Naive thymus-derived CD4-positive, alpha-beta T cell (primary cell): Measurements from ENCODE around the gene ATP6AP2. TPM values are rescaled to one million over a fixed set of nuclear protein-coding genes. Genes with fewer than 3 reads are reported as not detected.
"Not testable (repeated sequence)": the region's sequence is repeated elsewhere in the genome, so short reads cannot be mapped to it uniquely, and the experiment has no call there.

Source experiments
- ATAC-seq: fragments of 150-1000 bp; cut with Tn5 transposase; 2 replicates; pipeline ENCODE4 v1.10.0; 2021; ENCODE audit warnings: mild to moderate bottlenecking, moderate library complexity
- CTCF ChIA-PET: fragments of 350-600 bp; sonication (Branson Sonifier 250); formaldehyde crosslinking; loops from one replicate; lab custom pipeline; 2021; ENCODE audit warnings: antibody characterized with exemption; lab: Charles Lee
- POLR2A ChIA-PET: fragments of 350-600 bp; sonication (Branson Sonifier 250); formaldehyde crosslinking; loops from one replicate; lab custom pipeline; 2021; ENCODE audit warnings: antibody characterized with exemption, inconsistent platforms; lab: Charles Lee
- DNase-seq, 9 donors: peaks; one replicate each; pipeline versions ENCODE4 v3.0.0 to v3.0.0-alpha.2; 2020 to 2022; ENCODE audit warnings: mixed read lengths in 1 of 9
- H3K27ac ChIP-seq: one replicate; pipeline ENCODE4 v1.7.0; 2013; ENCODE audit warnings: mild to moderate bottlenecking, low read depth, low read length, moderate library complexity
- H3K27me3 ChIP-seq, 2 donors: one replicate each; pipeline ENCODE4 v1.7.0; 2013; ENCODE audit warnings: low read length in 2 of 2, mild to moderate bottlenecking in 2 of 2, moderate library complexity in 2 of 2; ENCODE audit not compliant: control insufficient read depth in 2 of 2, insufficient read depth in 2 of 2
- H3K36me3 ChIP-seq, 3 experiments: 1 replicate in 2 of 3; 2 replicates in 1 of 3; pipeline ENCODE4 v1.7.0; 2013; ENCODE audit warnings: low read length in 3 of 3, mild to moderate bottlenecking in 3 of 3, moderate library complexity in 1 of 3; ENCODE audit not compliant: insufficient read depth in 3 of 3, control insufficient read depth in 2 of 3
- H3K4me1 ChIP-seq, 2 donors: one replicate each; pipeline ENCODE4 v1.7.0; 2013; ENCODE audit warnings: low read length in 2 of 2, mild to moderate bottlenecking in 2 of 2, moderate library complexity in 1 of 2; ENCODE audit not compliant: control insufficient read depth in 2 of 2, insufficient read depth in 2 of 2
- H3K4me3 ChIP-seq: 2 replicates; pipeline ENCODE4 v1.7.0; 2013; ENCODE audit warnings: mild to moderate bottlenecking, low read length
- H3K9me3 ChIP-seq, 3 experiments: 1 replicate in 2 of 3; 2 replicates in 1 of 3; pipeline ENCODE4 v1.7.0; 2013; ENCODE audit warnings: low read length in 3 of 3; ENCODE audit not compliant: control insufficient read depth in 2 of 3
- H3K27ac Mint-ChIP-seq, 9 donors: one replicate each; pipeline ENCODE4 v1.8.0; 2020 to 2022; ENCODE audit warnings: mixed read lengths in 9 of 9, mild to moderate bottlenecking in 8 of 9, moderate library complexity in 5 of 9, inconsistent platforms in 2 of 9
- H3K27me3 Mint-ChIP-seq, 5 donors: one replicate each; pipeline ENCODE4 v1.8.0; 2021 to 2022; ENCODE audit warnings: mixed read lengths in 5 of 5, mild to moderate bottlenecking in 1 of 5
- H3K36me3 Mint-ChIP-seq, 5 donors: one replicate each; pipeline ENCODE4 v1.8.0; 2020 to 2022; ENCODE audit warnings: mixed read lengths in 5 of 5, mild to moderate bottlenecking in 3 of 5, inconsistent platforms in 1 of 5
- H3K4me1 Mint-ChIP-seq, 7 donors: one replicate each; pipeline ENCODE4 v1.8.0; 2020 to 2022; ENCODE audit warnings: mixed read lengths in 7 of 7, mild to moderate bottlenecking in 3 of 7, inconsistent platforms in 1 of 7
- H3K4me3 Mint-ChIP-seq, 10 donors: one replicate each; pipeline ENCODE4 v1.8.0; 2020 to 2022; ENCODE audit warnings: mild to moderate bottlenecking in 10 of 10, mixed read lengths in 10 of 10, moderate library complexity in 6 of 10, inconsistent platforms in 2 of 10
- H3K9me3 Mint-ChIP-seq, 11 donors: one replicate each; pipeline ENCODE4 v1.8.0; 2020 to 2022; ENCODE audit warnings: mixed read lengths in 11 of 11, mild to moderate bottlenecking in 4 of 11, inconsistent platforms in 1 of 11, moderate library complexity in 1 of 11
- intact Hi-C, 2 donors: fragments of 100-400 bp; cut with micrococcal nuclease; formaldehyde crosslinking; loops; one replicate each; pipeline ENCODE4 v1.15.1; 2023
- polyA plus RNA-seq, 2 donors: library from polyadenylated mRNA; unstranded; fragments of 300-500 nt; fragmentation: Illumina TruSeq; gene quantifications; one replicate each; pipeline ENCODE4 v1.2.3, GENCODE V29; 2021
- total RNA-seq, 6 experiments: library from RNA in 5 of 6; stranded (reverse) in 5 of 6; gene quantifications; 1 replicate in 5 of 6; 2 replicates in 1 of 6; pipeline ENCODE4 v1.2.3 and lab custom pipeline; 2021 to 2026

ATP6AP2 gene
- total and polyA plus RNA-seq, 7 experiments from 2014 or later: 72.0 to 195 (median 87.6) TPM

DNA sequence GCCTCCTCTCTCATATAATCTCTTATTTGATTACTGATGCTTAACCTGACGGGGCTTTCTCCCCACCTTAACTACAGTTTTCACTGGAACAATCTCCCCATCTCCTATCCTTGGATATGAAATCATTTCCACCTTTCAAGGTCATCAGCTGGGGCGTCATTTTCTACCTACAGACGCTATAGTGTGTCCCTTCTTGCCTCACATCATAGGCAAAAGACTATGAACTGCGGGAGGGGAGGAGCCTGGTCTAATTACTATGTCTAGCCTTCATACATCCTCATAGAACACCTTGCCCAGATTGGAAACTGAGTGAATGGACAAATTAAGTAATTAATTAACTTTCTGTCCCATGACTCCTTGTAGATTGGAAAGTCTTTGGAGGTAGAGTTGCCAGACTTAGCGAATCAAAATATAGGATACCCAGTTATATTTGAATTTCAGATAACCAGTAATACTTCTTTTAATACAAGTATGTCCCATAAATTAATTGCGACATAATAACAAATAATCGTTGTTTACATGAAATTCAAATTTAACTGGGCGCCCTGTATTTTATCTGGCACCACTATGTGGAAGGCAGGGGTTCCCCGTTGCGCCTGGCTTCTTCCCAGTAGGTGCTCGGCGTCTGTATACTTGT lies 752 bp upstream of the ATP6AP2 start:
- DNase-seq (no peak), ATAC-seq (peak; percentile 55)
- Histone ChIP-seq H3K27me3 (no peaks in the 10 kb centered on the region), H3K9me3 (no peaks in the 10 kb centered on the region), H3K36me3 (no peaks in the 10 kb centered on the region), H3K27ac (peak overlapping the region; percentile 90), H3K4me1 (peaks cover 13 to 16% of the 10 kb centered on the region in 2 donors), H3K4me3 (peak overlapping the region; percentile 81)
- H3K4me3 Mint-ChIP-seq: peak overlapping the region; percentile 92 to 98 (median 94)
- intact Hi-C loops: loop anchor here (1.0 to 10.0 kb wide), 10 partner anchors 9 to 1775 kb away; partner anchors contain the start of genes CXorf38 (in 2 of the 2), USP9X (in 2 of the 2), MED14 (in 1 of the 2) and MID1IP1 (in 1 of the 2)
- no peaks in the 10 kb centered on the region for H3K27me3 Mint-ChIP-seq
- peak overlapping the region; percentile 87 to 96 (median 95) for H3K27ac Mint-ChIP-seq
- peaks cover 0 to 4% (median 0%) of the 10 kb centered on the region in 5 donors for H3K36me3 Mint-ChIP-seq
- CTCF ChIA-PET: no interaction called here
- H3K4me1 Mint-ChIP-seq: peaks cover 17 to 32% (median 28%) of the 10 kb centered on the region in 7 donors
- peaks cover 0 to 3% (median 0%) of the 10 kb centered on the region in 11 donors for H3K9me3 Mint-ChIP-seq
- POLR2A ChIA-PET: interaction anchor here (0.6 to 2.6 kb wide), 7 partner anchors 9 to 155 kb away, joined by 3 to 10 read pairs (median 3); partner anchors contain the start of genes CXorf38 and MED14

DNA sequence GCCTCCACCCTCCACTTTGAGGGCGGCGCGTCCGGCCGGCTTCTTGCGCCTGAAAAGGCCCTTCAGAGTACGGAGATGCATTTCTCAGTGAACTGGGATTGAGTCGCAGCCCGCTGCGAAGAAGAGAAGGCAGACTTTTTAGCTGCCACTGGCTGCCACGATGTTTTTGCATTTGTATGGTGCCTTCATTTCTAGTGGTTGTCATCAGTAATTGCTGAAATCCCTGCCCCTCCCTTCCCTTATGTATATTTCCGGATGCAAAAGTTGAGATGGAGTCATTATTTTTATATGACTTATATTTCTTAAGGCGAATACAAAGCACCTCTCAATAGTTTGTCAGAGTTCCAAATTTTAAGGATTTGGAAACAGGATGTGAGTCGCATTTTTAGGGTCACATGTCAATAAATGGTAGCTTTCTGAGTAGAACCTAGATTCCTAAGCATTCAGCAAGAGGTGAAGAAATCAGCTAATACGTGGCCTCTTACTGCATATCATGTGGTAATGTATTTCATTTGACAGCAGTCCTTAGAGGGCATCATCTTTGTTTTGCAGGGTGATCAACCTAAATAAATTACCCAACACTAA lies 658 bp downstream of the ATP6AP2 start:
- H3K4me3 ChIP-seq: peak overlapping the region; percentile 81
- ATAC-seq (peak; percentile 33), DNase-seq (peak in 8 of 9 donors; percentile 7 to 50 (median 37))
- H3K4me1 ChIP-seq: peaks cover 13 to 16% of the 10 kb centered on the region in 2 donors
- Mint-ChIP-seq H3K9me3 (peaks cover 0 to 3% (median 0%) of the 10 kb centered on the region in 11 donors), H3K27ac (peak overlapping the region in 8 of 9 donors; percentile 42 to 95 (median 80)), H3K4me1 (peaks cover 28 to 45% (median 40%) of the 10 kb centered on the region in 7 donors), H3K27me3 (no peaks in the 10 kb centered on the region), H3K36me3 (peaks cover 0 to 4% (median 0%) of the 10 kb centered on the region in 5 donors), H3K4me3 (peak overlapping the region; percentile 74 to 94 (median 88))
- no peaks in the 10 kb centered on the region for H3K27me3 ChIP-seq
- H3K36me3 ChIP-seq: no peaks in the 10 kb centered on the region
- ChIA-PET POLR2A (interaction anchor here (0.6 to 2.6 kb wide), 10 partner anchors 8 to 748 kb away, joined by 3 to 10 read pairs (median 3); partner anchors contain the start of gene MED14), CTCF (no interaction called here)
- intact Hi-C loops: loop anchor here (1.0 to 10.0 kb wide), 7 partner anchors 8 to 1777 kb away; partner anchors contain the start of genes USP9X (in 2 of the 2), MED14 (in 1 of the 2) and MID1IP1 (in 1 of the 2)
- H3K27ac ChIP-seq: peak overlapping the region; percentile 90
- no peaks in the 10 kb centered on the region for H3K9me3 ChIP-seq

DNA sequence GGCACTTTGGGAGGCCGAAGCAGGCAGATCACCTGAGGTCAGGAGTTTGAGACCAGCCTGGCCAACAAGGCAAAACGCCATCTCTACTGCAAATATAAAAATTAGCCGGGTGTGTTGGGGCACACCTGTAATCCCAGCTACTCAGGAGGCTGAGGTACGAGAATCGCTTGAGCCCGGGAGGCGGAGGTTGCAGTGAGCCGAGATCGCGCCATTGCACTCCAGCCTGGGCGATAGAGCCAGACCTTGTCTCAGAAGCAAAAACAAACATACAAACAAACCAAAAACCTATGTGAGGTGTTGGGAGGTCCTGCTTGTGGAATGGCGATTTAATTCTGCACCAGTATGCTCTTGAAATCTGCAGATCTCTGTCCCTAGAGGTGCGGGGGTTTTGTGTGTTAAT lies 1.4 kb downstream of the ATP6AP2 start:
- CTCF ChIA-PET: interaction anchor here (0.6 kb wide), 1 partner anchor 67 kb away, joined by 3 read pairs; no protein-coding TSS in a partner anchor
- peak overlapping the region; percentile 51 to 94 (median 87) for H3K4me3 Mint-ChIP-seq

DNA sequence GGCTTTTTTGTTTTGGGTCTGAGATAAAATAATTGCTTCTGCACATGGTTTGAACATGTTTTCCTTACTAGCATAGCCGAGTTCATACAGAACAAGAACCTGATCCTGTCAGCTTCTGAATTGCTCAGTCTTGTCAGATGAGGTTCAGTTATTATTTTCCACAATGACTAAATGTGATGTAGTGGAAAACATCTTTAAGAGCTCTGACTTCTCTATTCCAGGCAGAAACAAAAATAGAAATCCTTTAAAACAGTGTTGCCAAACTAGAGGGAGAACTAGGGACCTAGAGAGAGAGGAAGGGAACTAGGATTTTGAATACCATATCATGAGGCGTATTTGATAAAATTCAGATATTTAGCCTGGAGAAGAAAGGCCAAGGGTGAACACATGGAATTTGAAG lies 2.0 kb downstream of the ATP6AP2 start:
- no peak overlapping the region for H3K27ac ChIP-seq
- no peaks in the 10 kb centered on the region for H3K9me3 ChIP-seq
- CTCF ChIA-PET: interaction anchor here (0.6 kb wide), 1 partner anchor 67 kb away, joined by 3 read pairs; no protein-coding TSS in a partner anchor
- Mint-ChIP-seq H3K4me3 (peak overlapping the region in 7 of 10 donors; percentile 14 to 94 (median 67)), H3K36me3 (peaks cover 0 to 4% (median 0%) of the 10 kb centered on the region in 5 donors), H3K27ac (peak overlapping the region in 1 of 9 donors; percentile 25), H3K9me3 (peaks cover 0 to 3% (median 0%) of the 10 kb centered on the region in 11 donors), H3K27me3 (no peaks in the 10 kb centered on the region), H3K4me1 (peaks cover 29 to 52% (median 48%) of the 10 kb centered on the region in 7 donors)
- H3K27me3 ChIP-seq: no peaks in the 10 kb centered on the region
- no peak overlapping the region for H3K4me3 ChIP-seq
- no peaks in the 10 kb centered on the region for H3K36me3 ChIP-seq
- intact Hi-C loops: loop anchor here in 1 of 2 donors (5.0 to 10.0 kb wide), 3 partner anchors 41 to 1778 kb away; partner anchors contain the start of genes MID1IP1 and USP9X
- DNase-seq (no peak), ATAC-seq (no peak)
- POLR2A ChIA-PET: interaction anchor here (1.4 kb wide), 1 partner anchor 63 kb away, joined by 3 read pairs; no protein-coding TSS in a partner anchor
- H3K4me1 ChIP-seq: peaks cover 13 to 16% of the 10 kb centered on the region in 2 donors

More for the DNA sequence above, 1.4 kb downstream of the ATP6AP2 start:
- peak overlapping the region in 2 of 9 donors; percentile 53 to 95 for H3K27ac Mint-ChIP-seq
- H3K4me3 ChIP-seq, ATAC-seq, DNase-seq, H3K9me3 Mint-ChIP-seq, H3K9me3 ChIP-seq, H3K36me3 Mint-ChIP-seq, H3K27ac ChIP-seq, H3K27me3 ChIP-seq, H3K27me3 Mint-ChIP-seq, H3K36me3 ChIP-seq: not testable (repeated sequence)
- peaks cover 13 to 16% of the 10 kb centered on the region in 2 donors for H3K4me1 ChIP-seq
- POLR2A ChIA-PET: interaction anchor here (0.8 to 1.9 kb wide), 3 partner anchors 11 to 64 kb away, joined by 3 to 10 read pairs (median 3); no protein-coding TSS in a partner anchor
- intact Hi-C loops: loop anchor here in 1 of 2 donors (5.0 to 10.0 kb wide), 3 partner anchors 40 to 1777 kb away; partner anchors contain the start of genes MID1IP1 and USP9X
- peaks cover 29 to 47% (median 44%) of the 10 kb centered on the region in 7 donors for H3K4me1 Mint-ChIP-seq

- peaks cover 0 to 14% (median 0%) of the 10 kb centered on the region in 3 experiments for H3K36me3 ChIP-seq
- H3K9me3 Mint-ChIP-seq, H3K9me3 ChIP-seq, H3K27me3 Mint-ChIP-seq, ATAC-seq, H3K4me3 ChIP-seq, H3K27me3 ChIP-seq, H3K27ac ChIP-seq: not testable (repeated sequence)
- peaks cover 2 to 13% of the 10 kb centered on the region in 2 donors for H3K4me1 ChIP-seq
- Mint-ChIP-seq H3K4me3 (peak overlapping the region in 2 of 10 donors; percentile 6 to 13), H3K36me3 (peaks cover 0 to 12% (median 8%) of the 10 kb centered on the region in 5 donors), H3K4me1 (peaks cover 26 to 76% (median 50%) of the 10 kb centered on the region in 7 donors), H3K27ac (peak overlapping the region in 3 of 9 donors; percentile 5 to 21 (median 9))
- ChIA-PET CTCF (interaction anchor here (0.7 to 1.1 kb wide), 2 partner anchors 43 to 65 kb away, joined by 3 to 5 read pairs; no protein-coding TSS in a partner anchor), POLR2A (interaction anchor here (0.6 kb wide), 1 partner anchor 64 kb away, joined by 4 read pairs; no protein-coding TSS in a partner anchor)
- intact Hi-C loops: loop anchor here (2.0 to 10.0 kb wide), 4 partner anchors 13 to 1783 kb away; partner anchors contain the start of genes MID1IP1 (in 1 of the 2) and USP9X (in 1 of the 2)
- peak in 1 of 9 donors; percentile 9 for DNase-seq
These were observed 6.9 kb downstream of the ATP6AP2 start for GRCh38 chrX:40587623-40588022.
